HG02610 (cell line): ENCODE data around the gene EPHB2.

Experiments used
- ATAC-seq: cut with Tn5 transposase; IDR thresholded peaks from one replicate; pipeline ENCODE4 v1.9.1; 2021; ENCODE audit warnings: mild to moderate bottlenecking, moderate library complexity; ENCODE audit not compliant: unreplicated experiment

The EPHB2 gene

GRCh38 chr1:22875841-22876240 lies 165.2 kb downstream of the EPHB2 start:
- no peak for ATAC-seq

- no peak for ATAC-seq
Observed at GRCh38 chr1:22876359-22877111, 165.9 kb downstream of the EPHB2 start.

- no peak for ATAC-seq
Observed at GRCh38 chr1:22877112-22877915, 166.7 kb downstream of the EPHB2 start.

GRCh38 chr1:22877980-22878379 lies 167.3 kb downstream of the EPHB2 start:
- no peak for ATAC-seq

- ATAC-seq: no peak
Observed at GRCh38 chr1:22878626-22879025, 168.0 kb downstream of the EPHB2 start.

- no peak for ATAC-seq
Observed at GRCh38 chr1:22879445-22879844, 168.8 kb downstream of the EPHB2 start.

- ATAC-seq: no peak
Observed at GRCh38 chr1:22880174-22880601, 169.5 kb downstream of the EPHB2 start.

GRCh38 chr1:22883406-22883805 lies 172.8 kb downstream of the EPHB2 start:
- no peak for ATAC-seq

GRCh38 chr1:22884806-22885530 lies 174.3 kb downstream of the EPHB2 start:
- no peak for ATAC-seq

- ATAC-seq: no peak
Observed at GRCh38 chr1:22886211-22886610, 175.6 kb downstream of the EPHB2 start.

- ATAC-seq: no peak
Observed at GRCh38 chr1:22887491-22887890, 176.9 kb downstream of the EPHB2 start.

GRCh38 chr1:22888320-22889075 lies 177.9 kb downstream of the EPHB2 start:
- ATAC-seq: no peak

- no peak for ATAC-seq
Observed at GRCh38 chr1:22889213-22889827, 178.7 kb downstream of the EPHB2 start.

- ATAC-seq: no peak
Observed at GRCh38 chr1:22892789-22893188, 182.2 kb downstream of the EPHB2 start.

GRCh38 chr1:22893292-22893691 lies 182.7 kb downstream of the EPHB2 start:
- ATAC-seq: no peak

GRCh38 chr1:22895357-22895756 lies 184.7 kb downstream of the EPHB2 start:
- no peak for ATAC-seq

- ATAC-seq: no peak
Observed at GRCh38 chr1:22896184-22896583, 185.5 kb downstream of the EPHB2 start.

GRCh38 chr1:22900451-22900850 lies 189.8 kb downstream of the EPHB2 start:
- no peak for ATAC-seq

GRCh38 chr1:22903113-22903512 lies 192.5 kb downstream of the EPHB2 start:
- ATAC-seq: no peak

- no peak for ATAC-seq
Observed at GRCh38 chr1:22906968-22907367, 196.3 kb downstream of the EPHB2 start.
